Right lobe of liver (tissue), 4 donors: ENCODE data around the gene SLC2A6.

Experiments
- CTCF ChIP-seq, 4 donors: fragments of 200-600 bp in 3 of 4; fragments of 450-650 bp in 1 of 4; IDR thresholded peaks; one replicate each; pipeline versions ENCODE4 v1.5.1 to v1.8.0; 2016 to 2022; ENCODE audit warnings: antibody characterized with exemption in 4 of 4, mild to moderate bottlenecking in 2 of 4
- POLR2A ChIP-seq: fragments of 450-650 bp; IDR thresholded peaks from one replicate; pipeline ENCODE4 v1.6.1; 2017; ENCODE audit warnings: antibody characterized with exemption, mild to moderate bottlenecking
- donor health status: DM: no; HTN: no; CAD: no.
- donor health status: DM: no; HTN: no; CAD: no.
- donor health status: DM: no; HTN: yes; CAD: no.

GRCh38 chr9:133430244-133430643 is 48.7 kb downstream of the SLC2A6 start:
- TF ChIP-seq CTCF (IDR thresholded peaks at IDR 0.05), result no peak
- no peak for TF ChIP-seq POLR2A
